A172 (cell line): ENCODE measurements around the gene CYP17A1. TPM values are rescaled to one million over a fixed set of nuclear protein-coding genes. Genes with fewer than 3 reads are reported as not detected.

ENCODE experiments used
- total RNA-seq: library from RNA; depleted of rRNA; stranded (reverse); fragments of >200 nt; shearing (Covaris generic); gene quantifications from 2 replicates; pipeline ENCODE4 v1.2.3, GENCODE V29; 2014; rRNA removed

Gene CYP17A1
- total RNA-seq, 1 experiment from 2014 or later = not detected

Other genes starting within 250 kb of the CYP17A1 start
- 66.8 and 68.3 TPM in 2 replicates for gene TRIM8, start 192.9 kb downstream of the CYP17A1 start, total RNA-seq
- 11.1 and 17.9 TPM in 2 replicates for gene ARL3, start 123.0 kb downstream of the CYP17A1 start, total RNA-seq
- gene SFXN2, start 122.8 kb downstream of the CYP17A1 start, total RNA-seq = 7.3 and 9.5 TPM in 2 replicates
- gene WBP1L, start 93.5 kb downstream of the CYP17A1 start, total RNA-seq = 19.1 and 26.4 TPM in 2 replicates
- 18.9 and 21.9 TPM in 2 replicates for gene BORCS7, start 16.8 kb upstream of the CYP17A1 start, total RNA-seq
- 29.4 and 30.1 TPM in 2 replicates for gene AS3MT, start 32.1 kb upstream of the CYP17A1 start, total RNA-seq
- 4.1 and 6.8 TPM in 2 replicates for gene CNNM2, start 80.9 kb upstream of the CYP17A1 start, total RNA-seq